DOHH2 (cell line): ENCODE results near the gene CHIC2.

Experiments used
- H3F3A ChIP-seq: fragments of 200-600 bp; sonication (generic), shearing (Covaris generic); 2 replicates; pipeline ENCODE4 v1.6.0; 2016; ENCODE audit warnings: antibody characterized with exemption, mild to moderate bottlenecking; ENCODE audit not compliant: control insufficient read depth, insufficient read depth
- H3K27ac ChIP-seq: fragments of 200-600 bp; sonication (generic); 2 replicates; pipeline ENCODE4 v1.5.1; 2014; ENCODE audit warnings: low read depth, mild to moderate bottlenecking, low read length, moderate library complexity
- H3K27me3 ChIP-seq: fragments of 200-600 bp; sonication (generic); 2 replicates; pipeline ENCODE4 v1.6.1; 2014; ENCODE audit warnings: mild to moderate bottlenecking, low read length, mixed read lengths; ENCODE audit not compliant: control insufficient read depth
- H3K36me3 ChIP-seq: fragments of 200-600 bp; sonication (generic); 2 replicates; pipeline ENCODE4 v1.6.1; 2014; ENCODE audit warnings: mild to moderate bottlenecking, low read length, moderate library complexity, mixed read lengths; ENCODE audit not compliant: control insufficient read depth
- H3K4me1 ChIP-seq: fragments of 200-600 bp; sonication (generic); 2 replicates; pipeline ENCODE4 v1.6.1; 2014; ENCODE audit warnings: mild to moderate bottlenecking, low read length, mixed read lengths; ENCODE audit not compliant: control insufficient read depth
- H3K4me2 ChIP-seq: fragments of 200-600 bp; sonication (generic); 2 replicates; pipeline ENCODE4 v1.6.0; 2014; ENCODE audit warnings: mild to moderate bottlenecking, low read length, moderate library complexity
- H3K4me3 ChIP-seq: fragments of 200-600 bp; sonication (generic); 2 replicates; pipeline ENCODE4 v1.5.1; 2014; ENCODE audit warnings: mild to moderate bottlenecking, low read length, mixed read lengths
- H3K79me2 ChIP-seq: fragments of 200-600 bp; sonication (generic); 2 replicates; pipeline ENCODE4 v1.6.1; 2014; ENCODE audit warnings: mild to moderate bottlenecking, low read length, mixed read lengths; ENCODE audit not compliant: control insufficient read depth
- H3K9me2 ChIP-seq: fragments of 200-600 bp; sonication (generic); replicated peaks from 2 replicates; pipeline ENCODE4 v1.6.1; 2014; ENCODE audit warnings: mild to moderate bottlenecking, low read length, mixed read lengths; ENCODE audit not compliant: control insufficient read depth
- H3K9me3 ChIP-seq: fragments of 200-600 bp; sonication (generic); 2 replicates; pipeline ENCODE4 v1.6.1; 2014; ENCODE audit warnings: antibody characterized with exemption, low read length, mixed read lengths; ENCODE audit not compliant: control insufficient read depth, insufficient read depth
- H4K20me1 ChIP-seq: fragments of 200-600 bp; sonication (generic); 2 replicates; pipeline ENCODE4 v1.6.0; 2014; ENCODE audit warnings: low read depth, mild to moderate bottlenecking, antibody characterized with exemption, low read length, moderate library complexity; ENCODE audit not compliant: control insufficient read depth, insufficient read depth
- EZH2phosphoT487 ChIP-seq: fragments of 200-600 bp; sonication (generic); IDR thresholded peaks from 2 replicates; pipeline ENCODE4 v1.6.1; 2017; ENCODE audit warnings: borderline replicate concordance, mild to moderate bottlenecking, antibody characterized with exemption, low read length, moderate library complexity, mixed read lengths
- TF ChIP-seq, protein P1 (sequence below): fragments of 200-600 bp; sonication (generic); IDR thresholded peaks from one replicate; pipeline ENCODE4 v1.5.1; 2014; ENCODE audit warnings: antibody characterized with exemption, mild to moderate bottlenecking, low read depth, low read length; ENCODE audit not compliant: poor library complexity, severe bottlenecking

The CHIC2 gene

DNA sequence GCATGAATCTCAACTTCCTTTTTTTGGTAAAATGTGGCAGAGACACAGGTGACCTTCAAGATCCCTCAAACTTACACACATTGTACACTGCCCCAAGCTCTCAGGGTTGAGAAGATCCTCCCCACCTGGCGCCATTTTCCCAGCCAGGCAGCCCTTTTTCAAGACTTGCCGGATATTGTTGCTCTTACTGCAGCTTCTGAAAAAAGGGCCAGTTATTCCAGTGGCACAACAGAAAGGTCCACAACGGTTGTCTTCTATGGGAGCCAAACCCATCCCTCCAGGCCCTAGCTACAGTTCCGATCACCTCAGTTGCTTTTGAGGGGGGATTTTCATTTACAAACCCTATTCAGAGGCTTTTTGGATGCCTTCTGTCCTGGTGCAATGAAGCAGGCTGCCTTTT lies 101.1 kb downstream of the CHIC2 start:
- no peak overlapping the region for H3K4me3 ChIP-seq
- H3K9me3 ChIP-seq, result no peaks in the 10 kb centered on the region
- H4K20me1 ChIP-seq, result no peaks in the 10 kb centered on the region
- H3K36me3 ChIP-seq, result no peaks in the 10 kb centered on the region
- H3K9me2 ChIP-seq, result no peaks in the 10 kb centered on the region
- no peak overlapping the region for H3K27ac ChIP-seq
- H3F3A ChIP-seq, result no peaks in the 10 kb centered on the region
- no peak overlapping the region for H3K4me2 ChIP-seq
- no peaks in the 10 kb centered on the region for H3K27me3 ChIP-seq
- H3K79me2 ChIP-seq, result no peaks in the 10 kb centered on the region
- no peak for TF ChIP-seq EZH2phosphoT487
- no peaks in the 10 kb centered on the region for H3K4me1 ChIP-seq

DNA sequence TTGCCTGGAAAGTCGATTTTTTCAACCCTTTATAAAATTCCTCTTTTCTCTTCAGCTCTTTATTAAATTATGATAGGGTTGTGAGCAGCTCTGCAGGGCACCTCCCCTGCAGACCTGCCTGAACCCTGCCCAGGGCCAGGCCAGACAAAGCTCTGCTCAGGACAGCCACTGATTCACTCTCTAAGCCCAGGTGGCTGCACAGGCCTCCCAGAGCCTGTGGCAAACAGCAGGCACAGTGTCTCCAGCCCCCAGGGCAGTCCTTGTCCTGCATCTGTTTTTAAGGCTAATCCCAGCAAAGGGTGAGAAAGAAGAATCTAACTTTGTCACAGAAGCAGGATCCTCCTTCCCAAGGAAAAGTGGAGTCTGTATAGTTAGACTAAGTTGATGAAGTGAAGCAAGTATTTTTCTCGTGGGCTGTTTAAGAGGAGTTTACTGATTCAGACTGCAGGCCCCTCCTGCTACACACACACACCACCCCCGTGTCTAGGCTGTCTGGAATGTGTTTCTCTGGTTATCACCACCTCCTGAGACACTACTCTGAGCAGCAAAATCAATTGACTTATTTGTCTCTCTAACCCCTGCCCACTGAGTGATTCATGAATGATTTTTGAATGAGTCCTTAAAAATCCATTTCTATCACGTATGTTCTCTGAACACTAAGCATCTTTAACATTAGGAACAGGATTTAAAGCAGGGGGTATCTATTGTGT lies 101.7 kb downstream of the CHIC2 start:
- H3K4me3 ChIP-seq, result no peak overlapping the region
- no peaks in the 10 kb centered on the region for H3K9me2 ChIP-seq
- H3K36me3 ChIP-seq, result no peaks in the 10 kb centered on the region
- H3K27ac ChIP-seq, result no peak overlapping the region
- H3K27me3 ChIP-seq, result no peaks in the 10 kb centered on the region
- no peaks in the 10 kb centered on the region for H3K9me3 ChIP-seq
- no peaks in the 10 kb centered on the region for H3F3A ChIP-seq
- TF ChIP-seq, protein P1, sequence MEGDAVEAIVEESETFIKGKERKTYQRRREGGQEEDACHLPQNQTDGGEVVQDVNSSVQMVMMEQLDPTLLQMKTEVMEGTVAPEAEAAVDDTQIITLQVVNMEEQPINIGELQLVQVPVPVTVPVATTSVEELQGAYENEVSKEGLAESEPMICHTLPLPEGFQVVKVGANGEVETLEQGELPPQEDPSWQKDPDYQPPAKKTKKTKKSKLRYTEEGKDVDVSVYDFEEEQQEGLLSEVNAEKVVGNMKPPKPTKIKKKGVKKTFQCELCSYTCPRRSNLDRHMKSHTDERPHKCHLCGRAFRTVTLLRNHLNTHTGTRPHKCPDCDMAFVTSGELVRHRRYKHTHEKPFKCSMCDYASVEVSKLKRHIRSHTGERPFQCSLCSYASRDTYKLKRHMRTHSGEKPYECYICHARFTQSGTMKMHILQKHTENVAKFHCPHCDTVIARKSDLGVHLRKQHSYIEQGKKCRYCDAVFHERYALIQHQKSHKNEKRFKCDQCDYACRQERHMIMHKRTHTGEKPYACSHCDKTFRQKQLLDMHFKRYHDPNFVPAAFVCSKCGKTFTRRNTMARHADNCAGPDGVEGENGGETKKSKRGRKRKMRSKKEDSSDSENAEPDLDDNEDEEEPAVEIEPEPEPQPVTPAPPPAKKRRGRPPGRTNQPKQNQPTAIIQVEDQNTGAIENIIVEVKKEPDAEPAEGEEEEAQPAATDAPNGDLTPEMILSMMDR, result no peak
- no peak for TF ChIP-seq EZH2phosphoT487
- no peaks in the 10 kb centered on the region for H3K79me2 ChIP-seq
- no peak overlapping the region for H3K4me2 ChIP-seq
- no peaks in the 10 kb centered on the region for H3K4me1 ChIP-seq
- H4K20me1 ChIP-seq, result no peaks in the 10 kb centered on the region

DNA sequence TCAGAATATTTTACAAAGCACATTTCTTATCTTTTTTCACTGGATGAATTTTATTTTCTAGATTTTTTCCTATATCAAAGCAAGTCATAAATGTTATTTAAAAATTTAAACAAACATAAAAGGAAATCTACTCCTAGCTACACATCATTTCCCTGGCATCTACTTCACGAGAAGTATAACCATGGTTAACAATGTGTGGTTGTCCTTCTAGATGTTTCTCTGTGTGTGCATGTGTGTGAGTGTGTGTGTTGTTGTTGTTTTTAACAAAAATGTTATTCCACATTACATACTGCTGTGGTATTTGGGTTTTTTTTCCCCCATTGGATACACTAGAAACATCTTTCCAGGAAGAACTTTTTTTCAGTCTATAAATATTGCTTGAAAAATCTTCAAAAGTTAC lies 103.1 kb downstream of the CHIC2 start:
- no peak overlapping the region for H3K4me3 ChIP-seq
- H3F3A ChIP-seq, result no peaks in the 10 kb centered on the region
- TF ChIP-seq, protein P1, result no peak
- H4K20me1 ChIP-seq, result no peaks in the 10 kb centered on the region
- H3K4me1 ChIP-seq, result no peaks in the 10 kb centered on the region
- H3K36me3 ChIP-seq, result no peaks in the 10 kb centered on the region
- H3K27me3 ChIP-seq, result no peaks in the 10 kb centered on the region
- no peak overlapping the region for H3K4me2 ChIP-seq
- H3K79me2 ChIP-seq, result no peaks in the 10 kb centered on the region
- no peaks in the 10 kb centered on the region for H3K9me3 ChIP-seq
- H3K9me2 ChIP-seq, result no peaks in the 10 kb centered on the region
- no peak overlapping the region for H3K27ac ChIP-seq

DNA sequence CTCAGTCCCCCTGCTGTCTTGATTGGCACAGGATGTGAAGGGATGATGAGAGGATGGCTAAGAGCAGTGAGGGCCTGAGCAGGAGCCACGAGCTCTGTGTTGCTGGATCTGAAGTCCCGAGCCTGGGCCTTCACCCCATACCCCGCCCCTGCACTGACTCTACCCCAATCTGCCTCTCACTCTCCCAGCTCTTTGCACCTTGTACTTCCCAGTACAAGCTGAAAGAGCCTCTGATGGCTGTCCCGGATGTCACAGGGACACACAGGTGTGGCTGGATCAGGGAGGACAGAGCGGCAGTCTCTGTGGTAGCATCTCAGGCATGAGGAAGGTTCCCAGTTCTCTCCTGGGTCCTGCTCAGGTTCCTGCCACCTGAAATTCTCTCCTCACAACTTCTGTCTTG lies 103.6 kb downstream of the CHIC2 start:
- Histone ChIP-seq H4K20me1 (no peaks in the 10 kb centered on the region), H3K4me3 (no peak overlapping the region), H3K36me3 (no peaks in the 10 kb centered on the region), H3K79me2 (no peaks in the 10 kb centered on the region), H3F3A (no peaks in the 10 kb centered on the region), H3K4me2 (no peak overlapping the region), H3K9me2 (no peaks in the 10 kb centered on the region), H3K9me3 (no peaks in the 10 kb centered on the region), H3K27me3 (no peaks in the 10 kb centered on the region), H3K27ac (no peak overlapping the region), H3K4me1 (no peaks in the 10 kb centered on the region)
- TF ChIP-seq, protein P1, result no peak
- no peak for TF ChIP-seq EZH2phosphoT487
